Suprapubic skin (tissue), 3 donors: ENCODE data around the gene CYFIP1.

Source experiments
- POLR2A ChIP-seq, 2 donors: fragments of 450-650 bp; IDR thresholded peaks; one replicate each; pipeline ENCODE4 v1.6.1; 2017; ENCODE audit warnings: antibody characterized with exemption in 2 of 2, mild to moderate bottlenecking in 2 of 2, moderate library complexity in 2 of 2
- TF ChIP-seq, protein P1 (sequence below), 2 donors: fragments of 200-600 bp in 1 of 2; fragments of 450-650 bp in 1 of 2; sonication (generic) in 1 of 2; IDR thresholded peaks; one replicate each; pipeline ENCODE4 v1.5.1; 2016 to 2019; ENCODE audit warnings: antibody characterized with exemption in 2 of 2, mild to moderate bottlenecking in 1 of 2, moderate library complexity in 1 of 2

DNA sequence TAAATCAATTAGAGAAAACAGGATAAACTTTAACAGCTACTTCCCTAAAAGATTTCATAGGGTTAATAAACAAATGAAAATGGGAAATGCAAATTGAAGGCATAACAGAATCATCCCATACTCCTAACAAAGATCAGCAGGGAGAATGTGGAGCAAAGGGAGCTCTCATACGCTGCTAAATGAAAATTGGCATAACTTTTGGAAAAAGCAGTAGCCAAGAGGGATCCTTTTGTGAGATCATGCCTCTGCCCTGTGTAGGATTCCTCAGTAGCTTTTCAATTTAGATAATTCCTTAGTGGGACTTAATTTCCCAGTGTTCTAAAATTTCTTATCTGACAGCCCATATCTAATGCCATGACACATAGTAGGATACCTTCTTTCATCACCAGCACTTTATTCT, 123.5 kb downstream of the CYFIP1 start:
- TF ChIP-seq, protein P1, sequence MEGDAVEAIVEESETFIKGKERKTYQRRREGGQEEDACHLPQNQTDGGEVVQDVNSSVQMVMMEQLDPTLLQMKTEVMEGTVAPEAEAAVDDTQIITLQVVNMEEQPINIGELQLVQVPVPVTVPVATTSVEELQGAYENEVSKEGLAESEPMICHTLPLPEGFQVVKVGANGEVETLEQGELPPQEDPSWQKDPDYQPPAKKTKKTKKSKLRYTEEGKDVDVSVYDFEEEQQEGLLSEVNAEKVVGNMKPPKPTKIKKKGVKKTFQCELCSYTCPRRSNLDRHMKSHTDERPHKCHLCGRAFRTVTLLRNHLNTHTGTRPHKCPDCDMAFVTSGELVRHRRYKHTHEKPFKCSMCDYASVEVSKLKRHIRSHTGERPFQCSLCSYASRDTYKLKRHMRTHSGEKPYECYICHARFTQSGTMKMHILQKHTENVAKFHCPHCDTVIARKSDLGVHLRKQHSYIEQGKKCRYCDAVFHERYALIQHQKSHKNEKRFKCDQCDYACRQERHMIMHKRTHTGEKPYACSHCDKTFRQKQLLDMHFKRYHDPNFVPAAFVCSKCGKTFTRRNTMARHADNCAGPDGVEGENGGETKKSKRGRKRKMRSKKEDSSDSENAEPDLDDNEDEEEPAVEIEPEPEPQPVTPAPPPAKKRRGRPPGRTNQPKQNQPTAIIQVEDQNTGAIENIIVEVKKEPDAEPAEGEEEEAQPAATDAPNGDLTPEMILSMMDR (IDR thresholded peaks at IDR 0.05) = no peak
- no peak for TF ChIP-seq POLR2A (IDR thresholded peaks at IDR 0.05)
